SK-N-MC (cell line): ENCODE data around the gene RINT1.

ENCODE experiments used
- EZH2 ChIP-seq: fragments of 200-600 bp; sonication (generic); IDR thresholded peaks from one replicate; pipeline ENCODE4 v1.6.1; 2017; ENCODE audit warnings: antibody characterized with exemption
- FOXP2 ChIP-seq: optimal IDR thresholded peaks from 2 replicates; pipeline ENCODE3; 2011; ENCODE audit warnings: mild to moderate bottlenecking, moderate library complexity; ENCODE audit not compliant: insufficient read depth; ENCODE audit errors: extremely low read length, control extremely low read depth
- POLR2AphosphoS5 ChIP-seq: IDR thresholded peaks from 2 replicates; pipeline ENCODE4 v1.6.1; 2012; ENCODE audit warnings: mild to moderate bottlenecking, low read depth, low read length, borderline replicate concordance

- TF ChIP-seq FOXP2 (no peak), POLR2AphosphoS5 (no peak), EZH2 (no peak)
These were observed 80.1 kb downstream of the RINT1 start for GRCh38 chr7:105611856-105612775.
